BE2C (cell line): ENCODE measurements around the gene EIF3F.

Source experiments
- DNase-seq: peaks from one replicate; pipeline ENCODE4 v3.0.0-alpha.2; 2020
- H3K27me3 ChIP-seq: fragments of 250-450 bp; sonication (Bioruptor Pico); 2 replicates; pipeline ENCODE4 v1.5.1; 2020; ENCODE audit warnings: mild to moderate bottlenecking
- H3K36me3 ChIP-seq: fragments of 250-450 bp; sonication (Bioruptor Pico); 2 replicates; pipeline ENCODE4 v1.5.1; 2020; ENCODE audit warnings: mild to moderate bottlenecking
- H3K4me1 ChIP-seq: fragments of 250-450 bp; sonication (Bioruptor Pico); 2 replicates; pipeline ENCODE4 v1.5.1; 2020
- H3K4me3 ChIP-seq: 2 replicates; pipeline ENCODE4 v1.5.1; 2011; ENCODE audit warnings: low read depth, low read length
- H3K9me3 ChIP-seq: fragments of 250-450 bp; sonication (Bioruptor Pico); 2 replicates; pipeline ENCODE4 v1.5.1; 2020
- TF ChIP-seq, protein P1 (sequence below): IDR thresholded peaks from 2 replicates; pipeline ENCODE4 v1.5.1; 2012; ENCODE audit warnings: mild to moderate bottlenecking, low read depth, low read length

EIF3F gene

DNA sequence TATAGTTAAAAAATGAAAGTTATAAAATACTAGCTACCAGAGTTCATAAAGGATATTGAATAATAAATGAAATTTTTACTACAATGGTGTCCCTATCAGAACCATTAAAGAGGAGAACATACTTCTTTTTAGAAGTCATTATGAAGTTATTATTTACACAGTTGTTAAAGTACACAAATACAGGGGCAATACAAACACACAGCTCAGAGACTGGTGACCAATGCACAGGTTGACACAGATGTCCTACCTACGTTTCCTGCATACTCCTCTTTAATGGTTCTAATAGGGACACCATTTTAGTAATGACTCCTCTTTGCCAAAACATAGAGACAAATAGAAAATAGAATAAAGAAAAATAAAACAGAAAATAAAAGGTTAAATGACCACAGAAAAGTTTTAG lies 31.9 kb upstream of the EIF3F start:
- Histone ChIP-seq H3K36me3 (no peaks in the 10 kb centered on the region), H3K27me3 (no peaks in the 10 kb centered on the region), H3K4me1 (no peaks in the 10 kb centered on the region), H3K9me3 (no peaks in the 10 kb centered on the region), H3K4me3 (no peak overlapping the region)
- TF ChIP-seq, protein P1, sequence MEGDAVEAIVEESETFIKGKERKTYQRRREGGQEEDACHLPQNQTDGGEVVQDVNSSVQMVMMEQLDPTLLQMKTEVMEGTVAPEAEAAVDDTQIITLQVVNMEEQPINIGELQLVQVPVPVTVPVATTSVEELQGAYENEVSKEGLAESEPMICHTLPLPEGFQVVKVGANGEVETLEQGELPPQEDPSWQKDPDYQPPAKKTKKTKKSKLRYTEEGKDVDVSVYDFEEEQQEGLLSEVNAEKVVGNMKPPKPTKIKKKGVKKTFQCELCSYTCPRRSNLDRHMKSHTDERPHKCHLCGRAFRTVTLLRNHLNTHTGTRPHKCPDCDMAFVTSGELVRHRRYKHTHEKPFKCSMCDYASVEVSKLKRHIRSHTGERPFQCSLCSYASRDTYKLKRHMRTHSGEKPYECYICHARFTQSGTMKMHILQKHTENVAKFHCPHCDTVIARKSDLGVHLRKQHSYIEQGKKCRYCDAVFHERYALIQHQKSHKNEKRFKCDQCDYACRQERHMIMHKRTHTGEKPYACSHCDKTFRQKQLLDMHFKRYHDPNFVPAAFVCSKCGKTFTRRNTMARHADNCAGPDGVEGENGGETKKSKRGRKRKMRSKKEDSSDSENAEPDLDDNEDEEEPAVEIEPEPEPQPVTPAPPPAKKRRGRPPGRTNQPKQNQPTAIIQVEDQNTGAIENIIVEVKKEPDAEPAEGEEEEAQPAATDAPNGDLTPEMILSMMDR, result no peak
- no peak for DNase-seq

DNA sequence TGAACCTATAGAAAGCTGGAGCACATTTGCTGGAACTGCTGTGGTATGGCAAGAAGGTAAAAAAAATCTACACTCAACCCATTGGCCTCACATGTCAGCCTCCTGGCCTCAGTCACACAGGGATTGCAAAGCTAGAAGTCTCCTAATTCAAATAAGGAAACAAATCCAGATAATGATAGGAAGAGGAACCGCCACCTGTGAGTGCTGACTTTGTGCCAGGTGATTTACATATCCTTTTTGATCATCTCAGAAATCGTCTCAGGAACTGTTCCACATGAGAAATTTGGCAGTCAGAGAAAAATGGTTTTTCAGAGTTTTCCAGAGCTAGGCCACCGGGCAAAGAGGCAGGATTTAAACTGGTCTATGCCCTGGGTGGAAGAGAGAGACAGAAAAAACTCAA lies 22.9 kb upstream of the EIF3F start:
- H3K4me1 ChIP-seq, result no peaks in the 10 kb centered on the region
- H3K9me3 ChIP-seq, result no peaks in the 10 kb centered on the region
- H3K4me3 ChIP-seq, result no peak overlapping the region
- no peaks in the 10 kb centered on the region for H3K27me3 ChIP-seq
- TF ChIP-seq, protein P1, result no peak
- H3K36me3 ChIP-seq, result no peaks in the 10 kb centered on the region
- DNase-seq, result no peak

DNA sequence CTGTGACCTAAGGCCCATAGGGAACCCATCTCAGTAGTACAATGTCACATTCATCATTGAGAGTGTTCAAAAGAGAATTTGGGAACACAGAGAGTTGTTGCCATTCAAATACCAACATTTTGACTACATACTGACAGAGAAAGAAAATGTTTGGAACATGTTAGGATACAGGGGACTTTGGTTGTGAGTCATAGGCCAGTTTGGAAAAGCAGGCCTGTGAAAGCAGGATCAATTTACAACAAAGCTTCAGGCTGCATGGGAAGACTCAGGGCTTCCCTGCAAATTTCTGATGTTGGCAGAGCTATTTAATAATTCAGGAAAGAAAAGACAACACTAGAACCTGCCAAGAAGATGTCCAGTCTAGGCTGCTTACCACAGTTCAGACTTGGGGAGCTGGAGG lies 22.3 kb upstream of the EIF3F start:
- DNase-seq, result no peak
- Histone ChIP-seq H3K27me3 (no peaks in the 10 kb centered on the region), H3K4me3 (no peak overlapping the region), H3K9me3 (no peaks in the 10 kb centered on the region), H3K36me3 (no peaks in the 10 kb centered on the region), H3K4me1 (no peaks in the 10 kb centered on the region)
- TF ChIP-seq, protein P1, result no peak

DNA sequence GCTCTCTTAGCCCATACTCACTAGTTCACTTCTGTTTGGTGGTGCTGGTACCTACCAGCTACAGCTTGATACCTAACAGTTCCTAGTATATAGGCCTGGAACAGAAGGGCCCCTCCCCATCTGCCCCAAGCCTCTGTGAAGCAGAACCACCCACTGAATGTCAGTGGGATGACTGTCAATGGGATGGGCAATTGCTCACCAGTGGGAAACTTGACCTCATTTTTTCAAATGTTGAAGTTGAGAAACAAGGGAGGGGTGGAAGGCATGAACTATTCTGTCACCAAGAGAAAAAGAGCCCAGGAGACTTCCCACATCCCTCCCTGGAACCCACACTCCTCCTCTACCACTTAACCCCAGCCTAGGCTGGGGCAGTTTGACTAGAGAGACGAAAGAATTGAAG lies 21.8 kb upstream of the EIF3F start, which contains the start of gene NLRP10:
NLRP10 (minus strand) TSS at position 62 of the 400 bp plus-strand sequence. CDS start 1,952 bp downstream, outside the sequence.
- no peaks in the 10 kb centered on the region for H3K4me1 ChIP-seq
- DNase-seq, result no peak
- H3K27me3 ChIP-seq, result no peaks in the 10 kb centered on the region
- H3K4me3 ChIP-seq, result no peak within 1 kb of the TSS
- H3K9me3 ChIP-seq, result no peaks in the 10 kb centered on the region
- TF ChIP-seq, protein P1, result no peak
- no peaks in the 10 kb centered on the region for H3K36me3 ChIP-seq

DNA sequence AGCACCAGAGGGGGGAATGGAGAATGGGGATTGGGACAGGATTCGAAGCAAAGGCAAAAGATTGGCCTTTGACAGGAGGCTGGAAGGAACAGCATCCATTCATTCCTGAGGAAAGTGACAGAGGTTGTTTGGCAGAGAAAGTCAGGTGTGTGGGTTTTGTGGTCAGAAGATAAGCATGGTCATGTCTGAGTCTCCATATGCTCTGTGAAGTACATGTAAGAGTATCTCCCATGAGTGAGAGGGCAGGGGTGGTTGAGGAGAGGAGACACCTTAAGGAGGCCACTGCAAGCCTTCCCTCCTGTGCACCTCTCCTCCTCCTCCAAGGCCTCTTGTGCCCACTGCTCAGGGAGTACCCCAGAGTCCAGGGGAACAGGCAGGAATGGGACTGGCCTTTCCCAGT lies 20.0 kb upstream of the EIF3F start:
- Histone ChIP-seq H3K4me1 (no peaks in the 10 kb centered on the region), H3K4me3 (no peak overlapping the region), H3K27me3 (no peaks in the 10 kb centered on the region), H3K9me3 (no peaks in the 10 kb centered on the region), H3K36me3 (no peaks in the 10 kb centered on the region)
- DNase-seq, result no peak
- TF ChIP-seq, protein P1, result no peak

DNA sequence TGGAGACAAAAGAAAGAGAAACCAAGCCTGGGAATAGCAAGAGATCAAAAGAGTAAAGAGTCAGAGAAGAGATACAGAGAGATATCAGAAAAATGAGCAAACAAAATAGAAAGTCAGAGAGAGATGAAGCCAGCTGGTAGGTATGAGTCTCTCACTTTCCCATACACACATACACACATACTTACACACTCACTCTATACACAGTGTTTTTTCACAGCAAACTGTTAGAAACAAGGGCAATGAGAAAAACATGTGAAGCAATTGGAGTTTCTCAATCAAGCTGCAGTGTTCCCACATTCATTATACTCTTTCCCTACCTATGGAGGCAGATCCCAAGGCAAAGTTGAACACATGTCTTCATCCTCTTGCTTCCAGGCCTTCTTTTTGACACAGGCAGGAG lies 19.3 kb upstream of the EIF3F start:
- H3K9me3 ChIP-seq, result no peaks in the 10 kb centered on the region
- no peaks in the 10 kb centered on the region for H3K27me3 ChIP-seq
- TF ChIP-seq, protein P1, result no peak
- no peaks in the 10 kb centered on the region for H3K36me3 ChIP-seq
- H3K4me3 ChIP-seq, result no peak overlapping the region
- no peak for DNase-seq
- no peaks in the 10 kb centered on the region for H3K4me1 ChIP-seq
